GM20431 (cell line): Measurements from ENCODE around the gene USP34.
"Not testable (repeated sequence)": the region's sequence is repeated elsewhere in the genome, so short reads cannot be mapped to it uniquely, and the experiment has no call there.

Source experiments
- in situ Hi-C: fragments of 300-500 bp; cut with MseI, MboI; formaldehyde crosslinking; loops from one replicate; pipeline ENCODE4 v1.15.0; 2020; ENCODE audit warnings: low sequenced_read_pairs; ENCODE audit not compliant: unreplicated experiment

USP34 gene

GRCh38 chr2:61426267-61426897 lies 44.5 kb downstream of the USP34 start:
- in situ Hi-C loops: no loop called here

GRCh38 chr2:61425605-61426155 lies 45.2 kb downstream of the USP34 start:
- in situ Hi-C loops: no loop called here

GRCh38 chr2:61423714-61424113 lies 47.2 kb downstream of the USP34 start:
- in situ Hi-C loops: no loop called here

- in situ Hi-C loops: no loop called here
These were observed 49.3 kb downstream of the USP34 start for GRCh38 chr2:61421611-61422010.

GRCh38 chr2:61420991-61421544 lies 49.8 kb downstream of the USP34 start:
- in situ Hi-C loops: no loop called here

- in situ Hi-C loops: no loop called here
These were observed 51.3 kb downstream of the USP34 start for GRCh38 chr2:61419570-61419969.

- in situ Hi-C loops: no loop called here
These were observed 51.8 kb downstream of the USP34 start for GRCh38 chr2:61419129-61419528.

- in situ Hi-C loops: no loop called here
These were observed 53.8 kb downstream of the USP34 start for GRCh38 chr2:61416871-61417645.

GRCh38 chr2:61415265-61415664 lies 55.6 kb downstream of the USP34 start:
- in situ Hi-C loops: no loop called here

- in situ Hi-C loops: no loop called here
These were observed 56.2 kb downstream of the USP34 start for GRCh38 chr2:61414674-61415073.

GRCh38 chr2:61411109-61411508 lies 59.8 kb downstream of the USP34 start:
- in situ Hi-C loops: no loop called here

- in situ Hi-C loops: no loop called here
These were observed 60.7 kb downstream of the USP34 start for GRCh38 chr2:61410185-61410584.

GRCh38 chr2:61405813-61406212 lies 65.1 kb downstream of the USP34 start:
- in situ Hi-C loops: no loop called here

- in situ Hi-C loops: no loop called here
These were observed 66.4 kb downstream of the USP34 start for GRCh38 chr2:61404438-61404837.

- in situ Hi-C loops: no loop called here
These were observed 72.5 kb downstream of the USP34 start for GRCh38 chr2:61398413-61398812.

GRCh38 chr2:61396005-61396404 lies 74.9 kb downstream of the USP34 start:
- in situ Hi-C loops: no loop called here

- in situ Hi-C loops: not testable (repeated sequence)
These were observed 83.3 kb downstream of the USP34 start for GRCh38 chr2:61387588-61387987.

- in situ Hi-C loops: not testable (repeated sequence)
These were observed 90.0 kb downstream of the USP34 start for GRCh38 chr2:61380882-61381197.

GRCh38 chr2:61380056-61380881 lies 90.6 kb downstream of the USP34 start:
- in situ Hi-C loops: no loop called here

- in situ Hi-C loops: no loop called here
These were observed 91.4 kb downstream of the USP34 start for GRCh38 chr2:61379521-61379920.
